DMS 273 treated with DMSO at 0.1 percent for 48 hours (cell line): ENCODE data around the gene H6PD.

Source experiments
- DNase-seq: peaks from one replicate; lab custom pipeline; 2025; lab: John Stamatoyannopoulos, UW

Gene H6PD, protein sequence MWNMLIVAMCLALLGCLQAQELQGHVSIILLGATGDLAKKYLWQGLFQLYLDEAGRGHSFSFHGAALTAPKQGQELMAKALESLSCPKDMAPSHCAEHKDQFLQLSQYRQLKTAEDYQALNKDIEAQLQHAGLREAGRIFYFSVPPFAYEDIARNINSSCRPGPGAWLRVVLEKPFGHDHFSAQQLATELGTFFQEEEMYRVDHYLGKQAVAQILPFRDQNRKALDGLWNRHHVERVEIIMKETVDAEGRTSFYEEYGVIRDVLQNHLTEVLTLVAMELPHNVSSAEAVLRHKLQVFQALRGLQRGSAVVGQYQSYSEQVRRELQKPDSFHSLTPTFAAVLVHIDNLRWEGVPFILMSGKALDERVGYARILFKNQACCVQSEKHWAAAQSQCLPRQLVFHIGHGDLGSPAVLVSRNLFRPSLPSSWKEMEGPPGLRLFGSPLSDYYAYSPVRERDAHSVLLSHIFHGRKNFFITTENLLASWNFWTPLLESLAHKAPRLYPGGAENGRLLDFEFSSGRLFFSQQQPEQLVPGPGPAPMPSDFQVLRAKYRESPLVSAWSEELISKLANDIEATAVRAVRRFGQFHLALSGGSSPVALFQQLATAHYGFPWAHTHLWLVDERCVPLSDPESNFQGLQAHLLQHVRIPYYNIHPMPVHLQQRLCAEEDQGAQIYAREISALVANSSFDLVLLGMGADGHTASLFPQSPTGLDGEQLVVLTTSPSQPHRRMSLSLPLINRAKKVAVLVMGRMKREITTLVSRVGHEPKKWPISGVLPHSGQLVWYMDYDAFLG

DNA sequence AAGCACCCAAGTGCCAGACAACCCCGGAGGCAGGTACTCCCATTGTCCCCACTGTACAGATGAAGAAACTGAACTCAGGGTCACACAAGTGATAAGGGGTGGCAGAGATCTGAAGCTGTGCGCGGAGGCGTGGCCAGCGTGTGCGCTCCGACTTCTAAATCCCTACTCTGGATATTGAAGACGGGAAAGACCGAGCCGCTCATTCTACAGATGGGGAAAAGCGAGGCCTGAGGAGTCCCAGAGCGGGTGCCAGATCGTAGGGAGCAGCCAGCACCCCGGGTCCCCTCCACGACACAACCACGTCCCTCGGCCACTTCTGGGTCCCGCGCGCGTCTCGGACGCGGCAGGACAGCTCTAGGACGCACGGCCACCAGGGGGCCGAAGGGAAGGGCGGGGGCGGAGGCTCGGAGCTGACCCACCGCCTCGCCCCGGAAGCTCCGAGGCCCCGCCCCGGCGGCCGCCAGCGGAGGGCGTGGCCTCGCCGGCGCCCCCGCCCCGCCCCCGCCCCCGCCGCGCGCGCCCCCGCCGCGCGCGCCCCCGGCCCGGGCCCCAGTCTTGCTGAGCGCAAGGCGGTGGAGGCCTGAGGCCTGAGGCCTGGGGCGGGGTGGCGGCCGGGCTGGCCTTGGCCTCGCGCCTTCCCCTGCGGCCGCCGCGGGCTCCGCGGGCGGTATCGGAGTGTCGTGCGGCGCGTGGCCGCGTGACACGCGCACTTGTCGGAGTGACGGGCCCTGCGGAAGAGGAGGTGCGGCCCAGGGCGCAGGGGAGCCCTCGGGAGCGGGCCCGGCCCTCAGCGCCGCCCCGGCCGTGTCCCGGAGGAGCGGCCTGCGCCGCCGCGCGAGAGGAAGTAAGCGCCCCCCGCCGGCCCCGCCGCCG lies at the start of gene H6PD:
TSS of gene H6PD (plus strand) at position 552 of the 873 bp plus-strand sequence. CDS start 10,161 bp downstream, outside the sequence.
- DNase-seq: no peak

DNA sequence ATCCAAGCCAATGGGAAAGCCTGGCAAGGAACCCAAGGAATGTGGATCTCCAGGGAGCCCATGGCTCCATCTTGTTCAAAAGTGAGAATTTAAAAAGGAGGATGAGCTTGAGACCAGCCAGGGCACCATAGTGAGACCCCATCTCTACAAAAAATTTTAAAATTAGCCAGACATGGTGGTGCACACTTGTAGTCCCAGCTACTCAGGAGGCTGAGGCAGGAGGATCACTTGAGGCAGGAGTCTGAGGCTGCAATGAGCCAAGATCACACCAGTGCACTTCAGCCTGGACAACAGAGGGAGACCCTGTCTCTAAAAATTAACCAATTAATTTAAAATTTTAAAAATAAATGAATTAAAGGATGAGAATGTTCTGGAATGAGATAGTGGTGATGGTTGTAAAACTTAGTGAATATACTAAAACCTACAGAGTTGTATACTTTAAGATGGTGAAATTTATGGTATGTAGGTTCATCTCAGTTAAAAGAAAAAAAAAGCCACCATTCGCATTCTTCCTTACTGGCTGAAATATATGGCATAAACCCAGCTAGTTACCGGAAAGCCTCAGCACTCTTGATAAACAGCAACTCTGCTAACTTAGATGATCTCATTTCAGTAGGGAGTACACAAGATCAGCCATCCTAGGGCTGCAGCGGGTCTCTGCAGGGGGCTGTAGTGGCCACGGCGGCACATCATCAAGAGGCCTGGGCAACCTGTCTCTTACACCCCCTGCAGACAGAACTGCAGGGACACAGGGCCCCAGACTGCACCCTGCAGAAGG lies 48.3 kb upstream of the H6PD start:
- DNase-seq: no peak

DNA sequence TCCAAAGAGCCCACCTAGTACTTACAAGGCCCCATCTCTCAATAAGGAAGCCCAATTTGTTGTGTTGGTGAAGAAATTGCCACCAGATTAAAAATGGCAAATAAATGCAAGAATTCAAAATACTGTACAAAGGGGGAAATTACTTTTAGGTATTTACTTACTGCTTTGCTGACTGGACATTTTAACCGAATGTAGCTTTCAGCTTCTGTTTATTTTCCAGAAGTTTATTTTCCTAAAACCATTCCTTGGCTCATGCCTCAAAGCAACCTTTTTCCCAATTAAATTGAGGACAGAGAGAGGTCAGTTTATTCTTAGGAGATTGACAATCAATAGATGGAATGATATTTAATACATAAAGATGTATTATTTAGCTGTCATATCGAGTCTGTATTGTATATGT lies 47.6 kb upstream of the H6PD start:
- no peak for DNase-seq

DNA sequence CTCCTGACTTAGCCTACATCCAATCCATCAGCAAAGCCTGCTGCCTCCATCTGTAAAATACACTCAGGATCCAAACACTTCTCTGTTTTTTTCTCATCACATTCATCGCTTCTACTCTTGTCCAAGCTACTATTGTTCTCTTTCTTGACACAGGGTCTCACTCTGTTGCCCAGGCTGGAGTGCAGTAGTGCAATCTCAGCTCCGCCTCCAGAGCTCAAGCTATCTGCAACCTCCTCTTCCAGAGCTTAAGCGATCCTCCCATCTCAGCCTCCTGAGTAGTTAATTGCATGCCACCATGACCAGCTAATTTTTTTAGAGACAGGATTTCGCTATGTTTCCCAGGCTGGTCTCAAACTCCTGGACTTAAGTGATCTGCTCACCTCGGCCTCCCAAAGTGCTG lies 44.3 kb upstream of the H6PD start:
- DNase-seq: no peak

DNA sequence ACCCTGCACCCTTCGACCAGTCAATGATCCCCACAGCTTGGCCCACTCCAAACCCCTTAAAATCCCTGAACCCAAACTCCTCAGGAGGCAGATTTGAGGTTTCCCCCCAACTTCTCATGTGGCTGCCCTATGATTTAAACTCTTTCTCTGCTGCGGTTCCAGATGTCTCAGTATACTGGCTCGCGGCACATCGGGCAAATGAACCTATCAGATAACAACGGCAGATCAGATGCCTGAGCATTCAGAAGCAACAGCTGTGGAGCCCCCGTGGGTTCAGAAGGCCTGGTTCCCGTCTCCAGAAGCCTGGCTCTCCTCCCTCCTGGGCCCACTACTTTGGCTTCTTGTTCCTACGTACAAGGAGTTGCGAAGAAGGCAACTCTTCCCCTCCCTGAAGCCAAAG lies 43.3 kb upstream of the H6PD start:
- no peak for DNase-seq

DNA sequence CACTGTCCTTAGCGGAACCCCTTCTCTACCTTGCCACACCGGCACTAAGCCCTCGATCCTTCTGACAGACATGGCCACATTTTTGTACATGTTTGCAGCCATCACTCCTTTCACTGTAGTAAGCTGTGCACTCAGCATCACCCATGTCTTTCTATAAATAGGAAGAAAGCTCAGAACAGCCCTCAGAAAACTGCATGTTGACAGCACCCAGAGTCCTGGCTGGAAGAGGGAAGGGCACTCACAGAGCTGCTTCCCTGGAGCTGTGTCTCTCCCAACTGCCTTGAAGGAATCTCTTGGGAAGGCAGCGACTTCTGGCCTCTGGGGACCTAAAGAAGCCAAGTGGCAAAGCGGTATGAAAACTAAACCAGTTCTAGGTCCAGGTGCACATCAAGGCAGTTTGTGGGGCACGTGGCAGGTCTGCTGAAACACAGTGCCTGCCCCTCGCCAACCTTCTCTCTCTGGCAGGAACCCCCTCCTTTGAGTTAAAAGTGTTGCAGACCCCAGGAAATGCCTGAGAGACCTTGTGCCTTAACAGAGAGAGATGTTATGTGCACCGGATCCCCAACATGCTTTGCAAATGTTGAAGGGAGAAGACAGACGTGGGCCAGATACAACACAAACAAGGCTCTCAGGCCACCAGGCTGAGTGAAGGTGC lies 41.9 kb upstream of the H6PD start:
- DNase-seq: no peak

DNA sequence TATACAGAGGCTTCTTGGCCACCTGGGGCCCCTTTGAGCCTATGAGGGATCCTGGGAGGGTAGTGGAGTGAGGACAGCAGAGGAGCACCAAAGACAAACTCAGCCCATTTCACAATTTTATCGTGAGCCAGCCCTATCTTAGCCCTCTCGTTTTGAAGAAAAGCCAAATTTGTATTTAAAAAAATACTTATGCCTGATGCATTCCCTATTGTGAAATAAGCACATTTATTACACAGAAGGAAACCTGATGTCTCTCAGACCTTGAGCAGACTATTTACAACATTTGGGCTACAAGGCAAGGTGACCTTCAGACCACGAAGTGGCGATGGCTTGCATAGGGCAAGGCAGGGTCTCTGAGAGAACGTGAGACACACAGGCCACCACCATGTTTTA lies 41.3 kb upstream of the H6PD start:
- no peak for DNase-seq

DNA sequence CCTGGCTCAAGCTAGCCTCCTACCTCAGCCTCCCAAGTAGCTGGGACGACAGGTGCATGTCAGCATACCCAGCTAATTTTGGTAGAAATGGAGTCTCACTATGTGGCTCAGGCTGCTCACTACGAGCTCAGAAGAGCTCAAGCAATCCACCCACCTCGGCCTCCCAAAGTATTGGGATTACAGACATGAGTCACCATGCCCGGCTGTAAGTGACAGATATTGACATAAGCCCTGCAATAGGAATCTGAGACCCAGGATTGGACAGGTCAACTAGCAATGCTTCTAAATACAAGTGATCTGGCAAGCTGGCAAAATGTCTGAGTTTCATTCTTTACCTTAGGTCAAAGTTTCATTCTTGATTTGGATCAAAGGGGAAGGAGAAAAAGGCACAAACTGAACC lies 40.5 kb upstream of the H6PD start:
- no peak for DNase-seq

DNA sequence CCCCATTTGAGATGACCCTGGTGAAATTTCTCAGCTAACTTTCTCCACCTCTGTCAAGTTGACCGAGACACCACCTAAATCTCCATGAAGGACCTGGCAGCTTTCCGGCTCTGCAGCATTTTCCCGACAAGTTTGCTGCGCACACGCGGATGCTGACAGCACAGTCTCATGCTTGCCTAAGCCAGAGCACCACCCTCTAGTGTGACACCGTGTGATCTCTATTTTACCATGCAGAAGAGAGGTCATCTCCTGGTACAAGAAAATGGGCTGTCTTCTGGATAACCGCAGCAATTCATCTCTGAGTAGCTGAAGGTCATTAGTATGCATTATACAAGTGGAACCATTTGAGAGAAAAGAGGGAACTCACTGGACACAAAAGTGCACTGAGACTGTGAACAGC lies 38.9 kb upstream of the H6PD start:
- DNase-seq: no peak

DNA sequence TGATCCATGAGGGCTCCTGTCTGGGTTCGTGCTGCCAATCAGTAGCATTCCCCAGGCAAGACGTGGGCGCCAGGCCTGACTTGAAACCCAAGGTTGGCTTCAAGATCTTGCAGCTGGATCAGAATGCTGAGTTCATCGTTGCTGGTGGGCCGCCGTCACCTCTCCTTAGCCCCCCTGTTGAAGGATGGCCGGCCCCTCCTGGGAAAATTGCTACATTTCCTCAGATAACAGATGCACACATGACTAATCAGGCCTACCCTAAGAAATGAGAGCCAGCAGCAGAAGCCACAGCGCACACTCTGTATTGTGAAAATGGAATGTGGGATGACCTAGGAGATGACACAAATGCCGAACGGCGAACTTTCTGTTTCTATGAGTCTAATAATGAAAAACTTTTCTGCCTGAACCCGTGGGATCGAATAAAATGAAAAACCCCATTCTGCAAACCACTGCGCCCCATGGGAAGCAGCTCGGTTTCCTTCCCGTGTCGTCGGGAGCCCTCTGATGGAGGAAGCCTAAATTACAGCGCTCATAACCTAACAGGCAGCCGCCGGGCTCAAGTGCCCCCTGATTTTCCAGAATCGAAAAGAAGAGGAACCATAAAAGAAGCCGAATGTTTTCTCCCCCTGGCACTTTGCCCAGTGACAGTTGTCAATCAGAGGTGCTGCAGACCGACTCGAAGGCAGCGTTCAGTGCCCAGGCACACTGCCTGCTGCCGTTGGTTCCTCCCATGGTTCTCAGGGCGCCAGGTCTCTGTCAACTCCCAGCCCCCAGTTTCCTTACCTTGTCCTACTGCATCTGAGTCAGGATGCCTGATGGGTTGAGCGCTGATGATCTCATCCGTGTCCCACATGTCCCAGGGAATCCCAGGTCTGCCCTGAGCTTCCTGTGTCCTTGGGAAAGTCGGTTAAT lies 38.2 kb upstream of the H6PD start:
- DNase-seq: no peak

DNA sequence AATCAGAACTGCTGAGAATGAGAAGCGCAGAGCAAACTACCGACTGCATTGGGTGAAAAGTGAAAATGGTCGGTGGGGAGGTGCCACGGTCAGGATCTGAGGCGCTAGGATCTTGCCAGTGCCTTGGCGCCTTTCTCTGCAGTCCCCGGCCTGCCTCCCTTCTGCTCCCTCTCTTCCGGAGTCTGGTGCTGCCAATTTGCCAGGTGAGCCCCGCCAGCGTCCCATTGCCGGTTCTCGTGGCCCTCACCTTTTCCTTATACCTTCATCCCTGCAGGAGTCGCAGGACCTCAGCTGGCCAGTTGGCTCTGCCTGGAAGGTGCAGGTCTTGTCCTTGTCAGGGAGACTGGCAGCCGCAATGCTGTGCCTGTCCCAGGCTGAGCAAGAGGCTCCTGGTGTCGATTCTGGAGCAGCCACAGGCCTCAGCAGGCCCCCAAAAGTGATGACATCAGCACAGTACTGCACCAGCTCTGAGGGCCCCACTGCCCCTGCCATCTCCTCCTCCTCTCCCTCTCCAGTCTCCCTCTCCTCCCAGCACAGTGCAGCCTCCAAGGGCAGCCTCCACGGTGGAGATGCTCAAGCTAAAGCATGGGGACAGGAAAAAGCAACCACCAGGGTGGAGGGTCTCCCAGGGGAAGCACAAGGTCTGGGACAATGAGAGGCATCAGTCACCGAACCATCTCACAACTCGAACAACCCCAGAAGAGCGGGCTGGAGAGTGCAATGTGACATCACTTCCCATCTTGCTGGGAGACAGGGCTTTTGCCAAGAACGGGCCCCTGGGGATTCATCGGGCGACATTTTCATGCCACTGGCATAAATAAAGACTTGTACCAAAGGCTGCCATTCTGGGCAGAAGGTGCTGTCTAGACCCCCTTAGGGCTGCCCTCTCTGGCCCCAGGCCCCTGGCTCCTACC lies 37.1 kb upstream of the H6PD start:
- DNase-seq: no peak

DNA sequence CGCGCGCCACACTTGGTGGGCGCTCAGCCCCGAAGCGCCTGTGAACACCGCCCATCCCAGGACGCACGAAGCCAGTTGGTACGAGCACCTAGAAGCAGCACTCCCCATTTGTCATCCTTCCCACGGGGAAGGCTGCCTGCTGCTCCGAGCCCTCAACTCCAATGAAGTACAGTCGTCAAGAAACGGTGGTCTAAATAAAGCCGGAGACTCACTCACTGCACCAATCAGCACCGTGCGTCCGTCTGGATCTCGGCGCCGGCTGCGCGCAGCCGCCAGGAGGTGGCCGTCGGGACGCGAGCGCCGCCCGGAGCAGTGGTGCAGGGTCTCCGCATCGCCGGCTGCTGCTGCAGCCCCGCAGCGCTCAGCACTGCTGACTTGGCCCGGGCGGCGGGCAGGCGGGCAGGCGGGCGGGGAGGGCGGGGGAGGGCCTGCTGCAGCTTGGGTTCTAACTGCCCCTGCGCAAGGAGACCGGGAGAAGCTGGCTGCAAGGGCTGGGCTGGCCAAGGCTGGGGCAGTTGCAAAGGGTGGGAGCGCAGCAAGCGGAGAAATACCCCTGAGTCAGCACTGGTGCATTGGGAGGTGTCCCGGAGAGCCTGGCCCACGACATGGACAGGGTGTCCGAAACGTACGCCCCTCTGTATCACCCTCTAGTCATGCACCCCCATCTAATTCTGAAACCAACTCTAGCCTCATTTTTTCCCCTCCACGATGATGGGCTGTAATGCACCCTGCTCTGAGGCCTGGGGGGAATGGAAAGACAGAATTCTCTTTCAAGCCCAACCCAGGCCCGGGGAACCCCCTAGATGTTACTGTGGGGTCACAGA lies 35.8 kb upstream of the H6PD start:
- DNase-seq: no peak

DNA sequence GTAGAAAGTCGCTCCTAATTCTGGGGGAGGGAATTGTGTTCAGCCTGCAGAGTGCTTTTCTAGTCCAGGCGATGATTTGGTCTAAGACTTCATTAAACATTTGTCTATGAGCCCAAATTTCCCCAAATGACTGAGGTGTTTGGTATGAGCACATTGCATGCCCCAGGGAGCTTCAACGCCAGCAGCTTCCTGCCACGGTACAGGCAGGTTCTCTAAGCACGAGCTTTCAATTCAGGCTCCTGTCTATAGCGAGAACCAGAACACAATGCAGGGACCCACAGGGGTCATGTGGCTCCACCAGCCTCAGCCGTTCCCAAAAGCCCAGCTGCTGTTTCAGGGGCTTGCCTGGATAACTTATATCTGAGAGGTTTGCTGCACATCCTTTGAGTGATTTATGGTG lies 34.1 kb upstream of the H6PD start:
- DNase-seq: no peak

DNA sequence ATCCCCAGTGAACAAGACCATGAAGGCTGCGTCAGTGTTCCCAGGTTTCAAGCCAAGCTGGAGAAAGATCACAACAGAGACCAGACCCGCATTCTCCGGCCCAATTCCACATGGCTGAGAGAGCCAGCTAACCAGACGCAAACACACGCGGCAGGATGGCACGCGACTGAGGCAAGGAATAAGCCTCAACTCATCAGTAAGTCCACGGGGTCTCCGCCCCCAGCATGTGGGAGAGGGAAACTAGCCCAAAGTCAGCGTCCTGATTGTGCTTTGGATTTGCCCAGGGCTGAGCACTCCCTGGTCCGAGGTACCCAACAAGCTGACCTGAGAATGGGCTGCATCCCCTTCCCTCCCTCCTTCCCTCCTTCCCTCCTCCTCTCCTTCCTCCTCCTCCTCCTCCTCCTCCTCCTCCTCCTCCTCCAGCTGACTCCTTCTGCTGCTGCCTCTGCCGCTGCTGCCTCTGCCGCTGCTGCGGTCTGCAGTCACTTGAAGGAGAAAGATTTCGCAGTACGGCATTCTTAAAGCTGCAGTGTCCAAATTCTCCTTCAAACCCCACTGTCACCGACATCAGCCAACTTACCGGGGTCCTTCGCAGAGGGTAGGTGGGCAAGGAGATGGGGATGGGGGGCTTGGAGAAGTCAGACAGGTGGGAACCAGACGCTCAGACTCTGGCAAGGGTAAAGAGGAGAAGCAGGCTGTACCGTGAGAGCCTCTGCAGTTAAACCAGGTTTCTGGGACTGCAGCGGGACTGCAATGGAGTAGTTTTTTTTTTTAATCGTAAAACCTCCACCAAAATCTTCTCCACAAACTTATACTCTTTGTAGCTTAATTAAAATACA lies 33.0 kb upstream of the H6PD start:
- no peak for DNase-seq

DNA sequence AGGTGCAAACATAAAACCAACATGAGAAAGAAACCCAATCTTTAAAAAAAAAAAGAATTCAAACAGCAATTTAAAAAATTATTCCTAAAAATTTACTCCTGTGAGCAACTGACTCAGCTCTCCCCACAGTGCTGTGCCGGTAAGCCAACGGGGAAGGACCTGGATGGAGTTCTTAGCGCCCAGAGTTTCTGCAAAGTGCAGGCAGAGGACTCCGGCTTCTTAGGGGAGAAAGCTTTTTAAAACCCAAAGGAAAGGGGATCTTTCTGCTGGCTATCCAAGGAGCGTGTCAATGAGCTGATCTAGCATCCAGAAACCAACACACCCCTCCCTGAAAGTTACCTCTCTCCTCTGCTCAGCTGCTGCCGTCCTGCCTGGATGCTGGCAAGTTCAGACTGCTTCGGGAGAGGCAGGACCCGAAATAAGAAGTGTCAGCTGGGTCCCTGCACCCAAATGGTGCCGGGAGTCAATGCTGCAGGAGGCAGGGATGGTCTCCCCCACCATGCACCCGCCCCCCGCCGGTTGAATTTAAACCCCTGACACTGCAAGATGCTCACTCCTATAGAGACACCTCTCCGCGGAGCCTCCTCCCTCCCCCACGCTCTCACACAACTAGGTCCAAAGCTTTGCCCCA lies 32.2 kb upstream of the H6PD start:
- DNase-seq: no peak

DNA sequence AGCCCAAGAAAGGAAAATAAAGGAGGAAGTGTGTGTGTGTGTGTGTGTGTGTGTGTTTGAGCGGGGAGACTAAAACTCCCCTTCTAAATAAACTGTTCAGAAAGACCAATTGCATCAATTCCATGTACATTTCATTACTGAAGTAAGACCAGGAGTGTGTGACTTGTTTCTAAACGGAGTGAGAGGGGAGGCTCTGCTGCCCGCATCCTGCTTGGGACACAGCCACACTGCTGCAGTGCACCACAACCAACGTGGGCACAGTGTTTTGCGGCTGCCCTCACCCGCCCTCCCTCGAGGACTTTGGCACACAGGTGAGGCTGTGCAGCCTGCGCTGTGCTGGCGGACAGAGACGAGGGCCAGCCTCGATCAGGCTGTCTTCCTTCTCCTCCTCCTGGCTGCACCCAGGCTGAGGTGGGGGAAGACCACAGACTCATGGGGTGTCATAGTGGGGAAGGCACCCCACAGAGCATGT lies 31.0 kb upstream of the H6PD start:
- no peak for DNase-seq
